Measurements from ENCODE around the gene SUCLG2. TPM values are rescaled to one million over a fixed set of nuclear protein-coding genes. Genes with fewer than 3 reads are reported as not detected.

Gene SUCLG2
- polyA plus RNA-seq, 1 donor = 143 TPM

DNA sequence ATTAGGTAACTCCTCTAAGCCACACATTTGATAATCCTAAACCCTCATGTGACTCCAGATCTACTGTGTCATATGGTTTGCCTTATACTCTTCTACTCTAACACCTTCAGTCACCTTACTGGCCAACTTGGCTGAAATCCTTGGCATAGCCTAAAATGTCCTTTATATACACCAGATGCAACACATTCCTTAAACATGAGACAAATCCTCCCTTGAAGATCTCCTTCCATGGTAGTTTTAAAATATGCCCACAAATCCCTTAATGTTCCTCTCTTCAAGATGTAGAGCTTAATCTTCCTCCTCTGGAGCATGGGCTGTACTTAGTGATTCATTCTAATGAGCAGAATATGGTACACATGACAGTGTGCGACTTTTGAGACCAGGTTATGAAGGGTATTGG, 238.9 kb downstream of the SUCLG2 start:
- H3K27ac ChIP-seq (ENCODE audit: low read length) = no peak overlapping the region
- H3K4me1 ChIP-seq (ENCODE audit: control insufficient read depth, insufficient read depth, low read length) = no peaks in the 10 kb centered on the region
- H3K27me3 ChIP-seq (ENCODE audit: control insufficient read depth, insufficient read depth, low read length) = no peaks in the 10 kb centered on the region
- H3K4me3 ChIP-seq (ENCODE audit: low read length) = no peak overlapping the region
- no CpG with 5 or more reads among the region's 1 CpG for WGBS (ENCODE audit: insufficient coverage, low lambda C conversion rate)
- DNase-seq = no peak
- H3K36me3 ChIP-seq (ENCODE audit: control insufficient read depth, insufficient read depth, low read length) = no peaks in the 10 kb centered on the region
- no peaks in the 10 kb centered on the region for H3K9me3 ChIP-seq (ENCODE audit: control insufficient read depth, low read depth, low read length)

GRCh38 chr3:67414740-67415139, 239.7 kb downstream of the SUCLG2 start:
- no peak for DNase-seq
- Histone ChIP-seq H3K27ac (ENCODE audit: low read length) (no peak overlapping the region), H3K4me3 (ENCODE audit: low read length) (no peak overlapping the region), H3K9me3 (ENCODE audit: control insufficient read depth, low read depth, low read length) (no peaks in the 10 kb centered on the region), H3K36me3 (ENCODE audit: control insufficient read depth, insufficient read depth, low read length) (no peaks in the 10 kb centered on the region), H3K4me1 (ENCODE audit: control insufficient read depth, insufficient read depth, low read length) (no peaks in the 10 kb centered on the region), H3K27me3 (ENCODE audit: control insufficient read depth, insufficient read depth, low read length) (no peaks in the 10 kb centered on the region)
- WGBS (ENCODE audit: insufficient coverage, low lambda C conversion rate) = no CpG with 5 or more reads among the region's 5 CpGs

GRCh38 chr3:67405193-67405592, 249.2 kb downstream of the SUCLG2 start:
- Histone ChIP-seq H3K9me3 (ENCODE audit: control insufficient read depth, low read depth, low read length) (no peaks in the 10 kb centered on the region), H3K27me3 (ENCODE audit: control insufficient read depth, insufficient read depth, low read length) (no peaks in the 10 kb centered on the region), H3K4me1 (ENCODE audit: control insufficient read depth, insufficient read depth, low read length) (no peaks in the 10 kb centered on the region), H3K4me3 (ENCODE audit: low read length) (no peak overlapping the region), H3K36me3 (ENCODE audit: control insufficient read depth, insufficient read depth, low read length) (peaks cover 18% of the 10 kb centered on the region), H3K27ac (ENCODE audit: low read length) (no peak overlapping the region)
- no peak for DNase-seq

DNA sequence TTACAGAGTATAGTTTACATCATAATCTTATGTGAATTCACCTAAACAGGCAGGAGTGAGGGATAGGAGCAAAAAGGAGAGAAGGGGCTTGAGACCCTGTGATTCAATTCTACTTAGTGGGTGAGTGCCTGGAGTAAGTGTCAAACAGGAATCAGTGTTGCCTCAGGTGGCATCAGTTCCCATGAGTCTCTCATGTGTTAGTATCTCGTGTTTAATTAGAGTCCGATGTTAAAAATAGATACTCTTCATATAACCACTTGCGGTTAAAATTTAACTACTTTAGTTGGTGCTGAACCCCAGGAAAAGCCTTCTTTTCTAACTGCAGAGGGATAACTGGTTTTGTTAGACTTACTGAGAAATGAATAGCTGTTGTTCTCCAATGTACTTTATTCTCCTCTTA, 251.5 kb downstream of the SUCLG2 start:
- no peak overlapping the region for H3K27ac ChIP-seq (ENCODE audit: low read length)
- H3K4me3 ChIP-seq (ENCODE audit: low read length) = no peak overlapping the region
- DNase-seq = no peak
- no peaks in the 10 kb centered on the region for H3K4me1 ChIP-seq (ENCODE audit: control insufficient read depth, insufficient read depth, low read length)
- H3K9me3 ChIP-seq (ENCODE audit: control insufficient read depth, low read depth, low read length) = no peaks in the 10 kb centered on the region
- no peaks in the 10 kb centered on the region for H3K27me3 ChIP-seq (ENCODE audit: control insufficient read depth, insufficient read depth, low read length)
- no CpG with 5 or more reads among the region's 3 CpGs for WGBS (ENCODE audit: insufficient coverage, low lambda C conversion rate)
- peaks cover 18% of the 10 kb centered on the region for H3K36me3 ChIP-seq (ENCODE audit: control insufficient read depth, insufficient read depth, low read length)

- Histone ChIP-seq H3K27me3 (ENCODE audit: control insufficient read depth, insufficient read depth, low read length) (no peaks in the 10 kb centered on the region), H3K4me3 (ENCODE audit: low read length) (no peak overlapping the region), H3K36me3 (ENCODE audit: control insufficient read depth, insufficient read depth, low read length) (peaks cover 9% of the 10 kb centered on the region), H3K9me3 (ENCODE audit: control insufficient read depth, low read depth, low read length) (no peaks in the 10 kb centered on the region), H3K27ac (ENCODE audit: low read length) (no peak overlapping the region), H3K4me1 (ENCODE audit: control insufficient read depth, insufficient read depth, low read length) (no peaks in the 10 kb centered on the region)
- no peak for DNase-seq
- WGBS (ENCODE audit: insufficient coverage, low lambda C conversion rate) = no CpG with 5 or more reads among the region's 3 CpGs
Measured at GRCh38 chr3:67401921-67402320, 252.5 kb downstream of the SUCLG2 start.

- DNase-seq = no peak
- Histone ChIP-seq H3K36me3 (ENCODE audit: control insufficient read depth, insufficient read depth, low read length) (peaks cover 7% of the 10 kb centered on the region), H3K4me1 (ENCODE audit: control insufficient read depth, insufficient read depth, low read length) (no peaks in the 10 kb centered on the region), H3K4me3 (ENCODE audit: low read length) (no peak overlapping the region), H3K27ac (ENCODE audit: low read length) (no peak overlapping the region), H3K9me3 (ENCODE audit: control insufficient read depth, low read depth, low read length) (no peaks in the 10 kb centered on the region), H3K27me3 (ENCODE audit: control insufficient read depth, insufficient read depth, low read length) (no peaks in the 10 kb centered on the region)
- WGBS (ENCODE audit: insufficient coverage, low lambda C conversion rate) = 100% methylated on average over 1 of the region's 6 CpGs
Measured at GRCh38 chr3:67400476-67400875, 253.9 kb downstream of the SUCLG2 start.

DNA sequence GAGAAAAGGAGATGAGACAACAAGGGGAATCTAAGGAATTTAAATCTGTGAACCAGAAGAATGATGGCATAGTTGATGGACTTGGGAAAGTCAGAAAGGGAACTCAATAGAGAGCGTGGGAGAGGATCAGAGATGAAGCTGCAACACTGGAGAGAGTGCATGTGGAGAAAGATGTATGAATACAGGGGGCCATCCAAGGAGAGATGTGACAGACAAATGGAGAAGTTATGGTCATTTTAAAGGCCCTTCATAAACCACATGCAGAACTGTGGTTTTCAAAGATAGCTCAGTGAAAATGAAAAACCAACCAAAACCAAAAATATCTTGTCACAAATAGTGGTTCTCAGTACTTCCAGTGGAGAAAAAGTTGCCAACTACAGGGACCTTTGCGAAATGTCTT, 265.2 kb downstream of the SUCLG2 start:
- no peak for DNase-seq
- WGBS (ENCODE audit: insufficient coverage, low lambda C conversion rate) = 100% methylated on average over 2 of the region's 2 CpGs
- no peaks in the 10 kb centered on the region for H3K27me3 ChIP-seq (ENCODE audit: control insufficient read depth, insufficient read depth, low read length)
- H3K9me3 ChIP-seq (ENCODE audit: control insufficient read depth, low read depth, low read length) = no peaks in the 10 kb centered on the region
- H3K27ac ChIP-seq (ENCODE audit: low read length) = no peak overlapping the region
- peaks cover 15% of the 10 kb centered on the region for H3K36me3 ChIP-seq (ENCODE audit: control insufficient read depth, insufficient read depth, low read length)
- no peaks in the 10 kb centered on the region for H3K4me1 ChIP-seq (ENCODE audit: control insufficient read depth, insufficient read depth, low read length)
- H3K4me3 ChIP-seq (ENCODE audit: low read length) = no peak overlapping the region

GRCh38 chr3:67388738-67389137, 265.7 kb downstream of the SUCLG2 start:
- H3K4me3 ChIP-seq (ENCODE audit: low read length) = no peak overlapping the region
- no peaks in the 10 kb centered on the region for H3K4me1 ChIP-seq (ENCODE audit: control insufficient read depth, insufficient read depth, low read length)
- H3K9me3 ChIP-seq (ENCODE audit: control insufficient read depth, low read depth, low read length) = no peaks in the 10 kb centered on the region
- H3K27me3 ChIP-seq (ENCODE audit: control insufficient read depth, insufficient read depth, low read length) = no peaks in the 10 kb centered on the region
- H3K27ac ChIP-seq (ENCODE audit: low read length) = no peak overlapping the region
- 90% methylated on average over 2 of the region's 3 CpGs for WGBS (ENCODE audit: insufficient coverage, low lambda C conversion rate)
- DNase-seq = no peak
- peaks cover 15% of the 10 kb centered on the region for H3K36me3 ChIP-seq (ENCODE audit: control insufficient read depth, insufficient read depth, low read length)

DNA sequence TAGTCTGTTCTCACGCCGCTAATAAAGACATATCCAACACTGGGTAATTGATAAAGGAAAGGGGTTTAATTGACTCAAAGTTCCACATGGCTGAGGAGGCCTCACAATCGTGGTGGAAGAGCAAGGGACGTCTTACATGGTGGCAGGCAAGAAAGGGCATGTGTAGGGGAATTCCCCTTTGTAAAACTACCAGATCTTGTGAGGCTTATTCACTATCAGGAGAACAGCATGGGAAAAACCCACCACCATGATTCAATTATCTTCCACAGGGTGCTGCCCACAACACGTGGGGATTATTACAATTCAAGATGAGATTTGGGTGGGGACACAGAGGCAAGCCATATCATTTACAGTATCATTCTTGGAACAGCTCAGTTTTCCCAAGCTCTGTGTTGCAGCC, 268.0 kb downstream of the SUCLG2 start:
- no peak overlapping the region for H3K27ac ChIP-seq (ENCODE audit: low read length)
- H3K36me3 ChIP-seq (ENCODE audit: control insufficient read depth, insufficient read depth, low read length) = peaks cover 4% of the 10 kb centered on the region
- H3K4me3 ChIP-seq (ENCODE audit: low read length) = no peak overlapping the region
- no peaks in the 10 kb centered on the region for H3K4me1 ChIP-seq (ENCODE audit: control insufficient read depth, insufficient read depth, low read length)
- no peaks in the 10 kb centered on the region for H3K27me3 ChIP-seq (ENCODE audit: control insufficient read depth, insufficient read depth, low read length)
- no peak for DNase-seq
- WGBS (ENCODE audit: insufficient coverage, low lambda C conversion rate) = 0% methylated on average over 1 of the region's 5 CpGs
- H3K9me3 ChIP-seq (ENCODE audit: control insufficient read depth, low read depth, low read length) = no peaks in the 10 kb centered on the region

GRCh38 chr3:67384760-67385397, 269.5 kb downstream of the SUCLG2 start:
- H3K4me3 ChIP-seq (ENCODE audit: low read length) = no peak overlapping the region
- H3K4me1 ChIP-seq (ENCODE audit: control insufficient read depth, insufficient read depth, low read length) = no peaks in the 10 kb centered on the region
- no peaks in the 10 kb centered on the region for H3K36me3 ChIP-seq (ENCODE audit: control insufficient read depth, insufficient read depth, low read length)
- H3K27me3 ChIP-seq (ENCODE audit: control insufficient read depth, insufficient read depth, low read length) = no peaks in the 10 kb centered on the region
- DNase-seq = peak in 1 of 2 donors; percentile 32
- H3K27ac ChIP-seq (ENCODE audit: low read length) = no peak overlapping the region
- H3K9me3 ChIP-seq (ENCODE audit: control insufficient read depth, low read depth, low read length) = no peaks in the 10 kb centered on the region
- 35% methylated on average over 2 of the region's 10 CpGs for WGBS (ENCODE audit: insufficient coverage, low lambda C conversion rate)

DNA sequence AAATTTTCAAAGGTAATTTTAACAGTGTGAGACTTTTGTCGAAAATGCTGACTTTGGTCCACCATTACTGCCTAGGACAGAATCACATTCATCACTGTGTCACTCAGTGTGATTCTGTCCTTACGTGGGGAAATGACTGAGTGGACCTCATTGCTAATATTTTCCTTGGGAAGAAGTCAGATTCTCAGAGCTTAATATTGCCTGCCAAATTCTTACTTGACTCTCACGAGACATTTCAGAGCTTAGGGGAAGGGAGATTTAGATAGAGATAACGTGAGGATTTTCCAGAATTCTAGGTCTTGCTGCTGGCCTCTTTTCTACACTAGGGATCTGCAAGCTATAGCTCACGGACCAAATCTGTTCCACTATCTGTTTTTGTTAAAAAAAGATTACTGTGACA, 270.4 kb downstream of the SUCLG2 start:
- H3K36me3 ChIP-seq (ENCODE audit: control insufficient read depth, insufficient read depth, low read length) = peaks cover 4% of the 10 kb centered on the region
- no peaks in the 10 kb centered on the region for H3K4me1 ChIP-seq (ENCODE audit: control insufficient read depth, insufficient read depth, low read length)
- no peak overlapping the region for H3K4me3 ChIP-seq (ENCODE audit: low read length)
- DNase-seq = no peak
- no peak overlapping the region for H3K27ac ChIP-seq (ENCODE audit: low read length)
- WGBS (ENCODE audit: insufficient coverage, low lambda C conversion rate) = 100% methylated on average over 1 of the region's 5 CpGs
- H3K27me3 ChIP-seq (ENCODE audit: control insufficient read depth, insufficient read depth, low read length) = no peaks in the 10 kb centered on the region
- no peaks in the 10 kb centered on the region for H3K9me3 ChIP-seq (ENCODE audit: control insufficient read depth, low read depth, low read length)
